ENCODE results near the gene HHAT. TPM values are rescaled to one million over a fixed set of nuclear protein-coding genes. Genes with fewer than 3 reads are reported as not detected.

The HHAT gene
- polyA plus RNA-seq (2011; rRNA removed): 4.8 and 5.1 TPM in 2 replicates
- polyA minus RNA-seq (2011; rRNA and poly(A)+ RNA removed): 10.3 and 13.7 TPM in 2 replicates

GRCh38 chr1:210328746-210329503, at the start of gene HHAT:
Gene HHAT, plus strand, starts transcription at chr1:210328902. Its CDS starts 20,074 bp downstream, at chr1:210348976.
- no peaks in the 10 kb centered on the region; the same call in 1 of the 2 replicates for H3K9me3 ChIP-seq (ENCODE audit: control insufficient read depth, insufficient read depth, low read length)
- no peak for TF ChIP-seq CTCF (IDR thresholded peaks at IDR 0.05; ENCODE audit: low read depth, low read length)
- H3K27me3 ChIP-seq (ENCODE audit: control insufficient read depth, insufficient read depth, low read length): peaks cover 2% of the 10 kb centered on the region
- POLR2A ChIA-PET: no interaction called here
- DNase-seq (ENCODE audit: low read depth, low spot score): peak; percentile 24
- H3K4me3 ChIP-seq (ENCODE audit: low read depth, low read length): peak within 1 kb of the TSS; percentile 73
- CTCF ChIA-PET: interaction anchor here (1.2 to 1.3 kb wide), 2 partner anchors 21 to 32 kb away, joined by 3 read pairs; no protein-coding TSS in a partner anchor
- H3K27ac ChIP-seq (ENCODE audit: low read depth, low read length): peak within 1 kb of the TSS; percentile 84

GRCh38 chr1:210280221-210280620, 48.5 kb upstream of the HHAT start:
- no peak overlapping the region for H3K27ac ChIP-seq (ENCODE audit: low read depth, low read length)
- peaks cover 38% of the 10 kb centered on the region for H3K27me3 ChIP-seq (ENCODE audit: control insufficient read depth, insufficient read depth, low read length)
- DNase-seq (ENCODE audit: low read depth, low spot score): no peak
- peaks cover 16% of the 10 kb centered on the region; the same call in 1 of the 2 replicates for H3K9me3 ChIP-seq (ENCODE audit: control insufficient read depth, insufficient read depth, low read length)
- no peak overlapping the region for H3K4me3 ChIP-seq (ENCODE audit: low read depth, low read length)
- no peak for TF ChIP-seq CTCF (IDR thresholded peaks at IDR 0.05; ENCODE audit: low read depth, low read length)
- ChIA-PET CTCF (interaction anchor here (0.9 kb wide), 1 partner anchor 137 kb away, joined by 4 read pairs; no protein-coding TSS in a partner anchor), POLR2A (no interaction called here)

- ChIA-PET CTCF (no interaction called here), POLR2A (no interaction called here)
- no peak for TF ChIP-seq CTCF (IDR thresholded peaks at IDR 0.05; ENCODE audit: low read depth, low read length)
- Histone ChIP-seq H3K4me3 (ENCODE audit: low read depth, low read length) (no peak overlapping the region), H3K27ac (ENCODE audit: low read depth, low read length) (no peak overlapping the region), H3K9me3 (ENCODE audit: control insufficient read depth, insufficient read depth, low read length) (no peaks in the 10 kb centered on the region), H3K27me3 (ENCODE audit: control insufficient read depth, insufficient read depth, low read length) (peaks cover 49% of the 10 kb centered on the region)
- no peak for DNase-seq (ENCODE audit: low read depth, low spot score)
These were observed 40.6 kb upstream of the HHAT start for GRCh38 chr1:210288116-210288515.

- H3K4me3 ChIP-seq (ENCODE audit: low read depth, low read length): no peak overlapping the region
- H3K9me3 ChIP-seq (ENCODE audit: control insufficient read depth, insufficient read depth, low read length): no peaks in the 10 kb centered on the region
- POLR2A ChIA-PET: no interaction called here
- no peak overlapping the region for H3K27ac ChIP-seq (ENCODE audit: low read depth, low read length)
- CTCF ChIA-PET: no interaction called here
- no peak for TF ChIP-seq CTCF (IDR thresholded peaks at IDR 0.05; ENCODE audit: low read depth, low read length)
- DNase-seq (ENCODE audit: low read depth, low spot score): no peak
- H3K27me3 ChIP-seq (ENCODE audit: control insufficient read depth, insufficient read depth, low read length): peaks cover 43% of the 10 kb centered on the region
These were observed 39.5 kb upstream of the HHAT start for GRCh38 chr1:210289248-210289647.
